Glomerular visceral epithelial cell (primary cell): ENCODE measurements around the gene MINDY1.

ENCODE experiments used
- DNase-seq: peaks from one replicate; pipeline ENCODE4 v3.0.0-alpha.2; 2016; ENCODE audit errors: extremely low spot score

The MINDY1 gene

GRCh38 chr1:150965605-150966004 lies 41.1 kb downstream of the MINDY1 start:
- DNase-seq, result no peak

- no peak for DNase-seq
Observed at GRCh38 chr1:150964164-150964489, 42.6 kb downstream of the MINDY1 start.

GRCh38 chr1:150963321-150964163 lies 43.2 kb downstream of the MINDY1 start:
- no peak for DNase-seq

GRCh38 chr1:150961756-150962155 lies 44.9 kb downstream of the MINDY1 start:
- DNase-seq, result no peak

GRCh38 chr1:150960646-150961045 lies 46.1 kb downstream of the MINDY1 start:
- DNase-seq, result no peak

GRCh38 chr1:150957666-150958065 lies 49.0 kb downstream of the MINDY1 start:
- no peak for DNase-seq

- no peak for DNase-seq
Observed at GRCh38 chr1:150955280-150955679, 51.4 kb downstream of the MINDY1 start.

- no peak for DNase-seq
Observed at GRCh38 chr1:150954708-150955107, 52.0 kb downstream of the MINDY1 start.
